ENCODE data around the gene GSE1. TPM values are rescaled to one million over a fixed set of nuclear protein-coding genes. Genes with fewer than 3 reads are reported as not detected.

Gene GSE1
- total and polyA plus RNA-seq, 2 experiments from 2014 or later = 32.4 to 135 TPM

DNA sequence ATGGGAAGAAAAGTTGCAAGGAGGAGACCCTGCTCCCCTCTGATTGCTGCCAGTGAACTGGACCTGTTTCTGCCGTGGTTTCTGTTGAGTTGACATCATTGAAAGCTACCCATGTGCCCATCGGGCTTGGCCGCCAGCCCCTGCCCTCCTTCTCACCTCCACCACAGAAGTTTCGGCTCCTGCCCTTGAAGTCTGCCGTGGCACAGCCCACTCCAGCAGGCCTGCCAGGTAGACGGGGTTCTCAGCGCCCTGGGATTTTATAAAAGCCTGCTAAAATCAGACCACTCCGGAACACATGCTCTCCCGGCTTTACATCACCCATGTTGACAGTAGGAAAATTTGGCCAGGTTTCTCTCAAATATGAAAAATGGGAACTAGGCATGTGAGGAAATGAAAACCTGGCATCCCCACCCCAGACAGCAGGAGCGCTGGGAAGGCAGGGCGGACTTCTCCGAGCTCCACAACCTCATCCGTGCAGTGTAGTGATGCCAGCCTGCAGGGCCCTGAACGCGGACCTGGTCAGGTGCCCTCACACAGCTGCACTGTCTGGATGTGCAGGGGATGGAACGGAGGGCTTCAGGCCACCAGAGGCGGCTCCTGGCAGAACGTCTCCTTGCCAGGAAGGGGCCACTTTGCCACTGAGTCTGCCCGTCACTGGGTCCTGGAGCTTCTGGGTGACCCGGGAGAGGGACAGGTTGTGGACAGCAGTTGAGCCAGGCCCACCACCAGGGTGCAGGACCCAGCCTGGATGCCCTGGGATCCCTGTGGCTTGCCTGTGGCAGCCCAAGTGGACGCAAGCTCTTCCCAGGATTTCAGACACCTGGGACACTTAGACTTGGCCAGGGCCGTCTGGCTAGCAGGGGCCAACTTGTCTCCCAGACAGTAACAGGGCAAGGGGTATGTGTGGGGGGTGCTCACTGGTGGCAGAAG is 6.9 kb upstream of the GSE1 start:
- DNase-seq (ENCODE audit: low spot score) (no peak), ATAC-seq (no peak)
- peaks cover 74% of the 10 kb centered on the region for H3K4me1 ChIP-seq (ENCODE audit: insufficient read depth)
- H2AFZ ChIP-seq = no peak overlapping the region
- TF ChIP-seq, protein P1, sequence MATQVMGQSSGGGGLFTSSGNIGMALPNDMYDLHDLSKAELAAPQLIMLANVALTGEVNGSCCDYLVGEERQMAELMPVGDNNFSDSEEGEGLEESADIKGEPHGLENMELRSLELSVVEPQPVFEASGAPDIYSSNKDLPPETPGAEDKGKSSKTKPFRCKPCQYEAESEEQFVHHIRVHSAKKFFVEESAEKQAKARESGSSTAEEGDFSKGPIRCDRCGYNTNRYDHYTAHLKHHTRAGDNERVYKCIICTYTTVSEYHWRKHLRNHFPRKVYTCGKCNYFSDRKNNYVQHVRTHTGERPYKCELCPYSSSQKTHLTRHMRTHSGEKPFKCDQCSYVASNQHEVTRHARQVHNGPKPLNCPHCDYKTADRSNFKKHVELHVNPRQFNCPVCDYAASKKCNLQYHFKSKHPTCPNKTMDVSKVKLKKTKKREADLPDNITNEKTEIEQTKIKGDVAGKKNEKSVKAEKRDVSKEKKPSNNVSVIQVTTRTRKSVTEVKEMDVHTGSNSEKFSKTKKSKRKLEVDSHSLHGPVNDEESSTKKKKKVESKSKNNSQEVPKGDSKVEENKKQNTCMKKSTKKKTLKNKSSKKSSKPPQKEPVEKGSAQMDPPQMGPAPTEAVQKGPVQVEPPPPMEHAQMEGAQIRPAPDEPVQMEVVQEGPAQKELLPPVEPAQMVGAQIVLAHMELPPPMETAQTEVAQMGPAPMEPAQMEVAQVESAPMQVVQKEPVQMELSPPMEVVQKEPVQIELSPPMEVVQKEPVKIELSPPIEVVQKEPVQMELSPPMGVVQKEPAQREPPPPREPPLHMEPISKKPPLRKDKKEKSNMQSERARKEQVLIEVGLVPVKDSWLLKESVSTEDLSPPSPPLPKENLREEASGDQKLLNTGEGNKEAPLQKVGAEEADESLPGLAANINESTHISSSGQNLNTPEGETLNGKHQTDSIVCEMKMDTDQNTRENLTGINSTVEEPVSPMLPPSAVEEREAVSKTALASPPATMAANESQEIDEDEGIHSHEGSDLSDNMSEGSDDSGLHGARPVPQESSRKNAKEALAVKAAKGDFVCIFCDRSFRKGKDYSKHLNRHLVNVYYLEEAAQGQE (IDR thresholded peaks at IDR 0.05; ENCODE audit: unreplicated experiment) = no peak
- TF ChIP-seq JUNB (IDR thresholded peaks at IDR 0.05; ENCODE audit: unreplicated experiment) (no peak), EZH2phosphoT487 (IDR thresholded peaks at IDR 0.05; ENCODE audit: unreplicated experiment) (no peak), NANOG (IDR thresholded peaks at IDR 0.05; ENCODE audit: borderline replicate concordance) (no peak), ZNF331 (CRISPR knock-in tag; IDR thresholded peaks at IDR 0.05; ENCODE audit: low read depth) (no peak), ZNF114 (CRISPR knock-in tag; IDR thresholded peaks at IDR 0.05) (no peak), EZH2 (IDR thresholded peaks at IDR 0.05; ENCODE audit: low read depth, unreplicated experiment) (no peak), STAT1 (IDR thresholded peaks at IDR 0.05; ENCODE audit: unreplicated experiment) (no peak), CREB1 (CRISPR knock-in tag; IDR thresholded peaks at IDR 0.05; ENCODE audit: low read depth) (no peak), POLR2AphosphoS5 (IDR thresholded peaks at IDR 0.05; ENCODE audit: low read depth) (no peak)
- TF ChIP-seq, protein P2, sequence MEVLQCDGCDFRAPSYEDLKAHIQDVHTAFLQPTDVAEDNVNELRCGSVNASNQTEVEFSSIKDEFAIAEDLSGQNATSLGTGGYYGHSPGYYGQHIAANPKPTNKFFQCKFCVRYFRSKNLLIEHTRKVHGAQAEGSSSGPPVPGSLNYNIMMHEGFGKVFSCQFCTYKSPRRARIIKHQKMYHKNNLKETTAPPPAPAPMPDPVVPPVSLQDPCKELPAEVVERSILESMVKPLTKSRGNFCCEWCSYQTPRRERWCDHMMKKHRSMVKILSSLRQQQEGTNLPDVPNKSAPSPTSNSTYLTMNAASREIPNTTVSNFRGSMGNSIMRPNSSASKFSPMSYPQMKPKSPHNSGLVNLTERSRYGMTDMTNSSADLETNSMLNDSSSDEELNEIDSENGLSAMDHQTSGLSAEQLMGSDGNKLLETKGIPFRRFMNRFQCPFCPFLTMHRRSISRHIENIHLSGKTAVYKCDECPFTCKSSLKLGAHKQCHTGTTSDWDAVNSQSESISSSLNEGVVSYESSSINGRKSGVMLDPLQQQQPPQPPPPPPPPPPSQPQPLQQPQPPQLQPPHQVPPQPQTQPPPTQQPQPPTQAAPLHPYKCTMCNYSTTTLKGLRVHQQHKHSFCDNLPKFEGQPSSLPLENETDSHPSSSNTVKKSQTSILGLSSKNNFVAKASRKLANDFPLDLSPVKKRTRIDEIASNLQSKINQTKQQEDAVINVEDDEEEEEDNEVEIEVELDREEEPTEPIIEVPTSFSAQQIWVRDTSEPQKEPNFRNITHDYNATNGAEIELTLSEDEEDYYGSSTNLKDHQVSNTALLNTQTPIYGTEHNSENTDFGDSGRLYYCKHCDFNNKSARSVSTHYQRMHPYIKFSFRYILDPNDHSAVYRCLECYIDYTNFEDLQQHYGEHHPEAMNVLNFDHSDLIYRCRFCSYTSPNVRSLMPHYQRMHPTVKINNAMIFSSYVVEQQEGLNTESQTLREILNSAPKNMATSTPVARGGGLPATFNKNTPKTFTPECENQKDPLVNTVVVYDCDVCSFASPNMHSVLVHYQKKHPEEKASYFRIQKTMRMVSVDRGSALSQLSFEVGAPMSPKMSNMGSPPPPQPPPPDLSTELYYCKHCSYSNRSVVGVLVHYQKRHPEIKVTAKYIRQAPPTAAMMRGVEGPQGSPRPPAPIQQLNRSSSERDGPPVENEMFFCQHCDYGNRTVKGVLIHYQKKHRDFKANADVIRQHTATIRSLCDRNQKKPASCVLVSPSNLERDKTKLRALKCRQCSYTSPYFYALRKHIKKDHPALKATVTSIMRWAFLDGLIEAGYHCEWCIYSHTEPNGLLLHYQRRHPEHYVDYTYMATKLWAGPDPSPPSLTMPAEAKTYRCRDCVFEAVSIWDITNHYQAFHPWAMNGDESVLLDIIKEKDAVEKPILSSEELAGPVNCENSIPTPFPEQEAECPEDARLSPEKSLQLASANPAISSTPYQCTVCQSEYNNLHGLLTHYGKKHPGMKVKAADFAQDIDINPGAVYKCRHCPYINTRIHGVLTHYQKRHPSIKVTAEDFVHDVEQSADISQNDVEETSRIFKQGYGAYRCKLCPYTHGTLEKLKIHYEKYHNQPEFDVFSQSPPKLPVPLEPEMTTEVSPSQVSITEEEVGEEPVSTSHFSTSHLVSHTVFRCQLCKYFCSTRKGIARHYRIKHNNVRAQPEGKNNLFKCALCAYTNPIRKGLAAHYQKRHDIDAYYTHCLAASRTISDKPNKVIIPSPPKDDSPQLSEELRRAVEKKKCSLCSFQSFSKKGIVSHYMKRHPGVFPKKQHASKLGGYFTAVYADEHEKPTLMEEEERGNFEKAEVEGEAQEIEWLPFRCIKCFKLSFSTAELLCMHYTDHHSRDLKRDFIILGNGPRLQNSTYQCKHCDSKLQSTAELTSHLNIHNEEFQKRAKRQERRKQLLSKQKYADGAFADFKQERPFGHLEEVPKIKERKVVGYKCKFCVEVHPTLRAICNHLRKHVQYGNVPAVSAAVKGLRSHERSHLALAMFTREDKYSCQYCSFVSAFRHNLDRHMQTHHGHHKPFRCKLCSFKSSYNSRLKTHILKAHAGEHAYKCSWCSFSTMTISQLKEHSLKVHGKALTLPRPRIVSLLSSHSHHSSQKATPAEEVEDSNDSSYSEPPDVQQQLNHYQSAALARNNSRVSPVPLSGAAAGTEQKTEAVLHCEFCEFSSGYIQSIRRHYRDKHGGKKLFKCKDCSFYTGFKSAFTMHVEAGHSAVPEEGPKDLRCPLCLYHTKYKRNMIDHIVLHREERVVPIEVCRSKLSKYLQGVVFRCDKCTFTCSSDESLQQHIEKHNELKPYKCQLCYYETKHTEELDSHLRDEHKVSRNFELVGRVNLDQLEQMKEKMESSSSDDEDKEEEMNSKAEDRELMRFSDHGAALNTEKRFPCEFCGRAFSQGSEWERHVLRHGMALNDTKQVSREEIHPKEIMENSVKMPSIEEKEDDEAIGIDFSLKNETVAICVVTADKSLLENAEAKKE (CRISPR knock-in tag; IDR thresholded peaks at IDR 0.05) = no peak
- TF ChIP-seq, protein P3, sequence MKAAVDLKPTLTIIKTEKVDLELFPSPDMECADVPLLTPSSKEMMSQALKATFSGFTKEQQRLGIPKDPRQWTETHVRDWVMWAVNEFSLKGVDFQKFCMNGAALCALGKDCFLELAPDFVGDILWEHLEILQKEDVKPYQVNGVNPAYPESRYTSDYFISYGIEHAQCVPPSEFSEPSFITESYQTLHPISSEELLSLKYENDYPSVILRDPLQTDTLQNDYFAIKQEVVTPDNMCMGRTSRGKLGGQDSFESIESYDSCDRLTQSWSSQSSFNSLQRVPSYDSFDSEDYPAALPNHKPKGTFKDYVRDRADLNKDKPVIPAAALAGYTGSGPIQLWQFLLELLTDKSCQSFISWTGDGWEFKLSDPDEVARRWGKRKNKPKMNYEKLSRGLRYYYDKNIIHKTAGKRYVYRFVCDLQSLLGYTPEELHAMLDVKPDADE (IDR thresholded peaks at IDR 0.05) = no peak
- H3K79me2 ChIP-seq (replicated peaks; ENCODE audit: insufficient read depth) = peaks cover 42% of the 10 kb centered on the region
- 0 out of 2 replicates have a peak overlapping the region, but pooled peaks have one; percentile 32 for H3K4me3 ChIP-seq
- H3K4me2 ChIP-seq = peak overlapping the region; percentile 71
- H3K27me3 Mint-ChIP-seq (ENCODE audit: insufficient read depth, low read depth, poor library complexity) = peaks cover 29% of the 10 kb centered on the region
- peak overlapping the region; percentile 37; the same call in 2 of the 3 replicates for H3K4me3 Mint-ChIP-seq
- H3K9me3 Mint-ChIP-seq = no peaks in the 10 kb centered on the region
- peaks cover 74% of the 10 kb centered on the region for H3K4me1 Mint-ChIP-seq
- no peaks in the 10 kb centered on the region for H4K20me1 ChIP-seq (replicated peaks; ENCODE audit: insufficient read depth)
- peaks cover 7% of the 10 kb centered on the region; the same call in 1 of the 2 replicates for H3K27me3 ChIP-seq (ENCODE audit: insufficient read depth)
- peak overlapping the region; percentile 97 for H3K27ac ChIP-seq (ENCODE audit: low read depth)
- H3F3A ChIP-seq (replicated peaks; ENCODE audit: low read depth) = peaks cover 26% of the 10 kb centered on the region; the same call in 1 of the 2 replicates
- H3K27ac Mint-ChIP-seq = 0 out of 2 replicates have a peak overlapping the region, but pooled peaks have one; percentile 23
- H3K9me2 ChIP-seq (ENCODE audit: insufficient read depth) = no peaks in the 10 kb centered on the region
- H3K36me3 ChIP-seq (ENCODE audit: insufficient read depth) = no peaks in the 10 kb centered on the region
- H3K36me3 Mint-ChIP-seq (ENCODE audit: low read depth) = peaks cover 2% of the 10 kb centered on the region; the same call in 2 of the 3 replicates
